Panc1 (cell line): ENCODE results near the gene ILDR2. TPM values are rescaled to one million over a fixed set of nuclear protein-coding genes. Genes with fewer than 3 reads are reported as not detected.

Source experiments
- ATAC-seq: fragments of 200-7000 bp; cut with Tn5 transposase; 2 replicates; pipeline ENCODE4 v1.9.1; 2020; ENCODE audit warnings: mild to moderate bottlenecking, moderate library complexity
- BruUV-seq: library from RNA; stranded (reverse); fragments of 400-500 nt; replicated peaks from 2 replicates; lab custom pipeline; 2021; lab: Mats Ljungman, UMichigan
- CTCF ChIA-PET: fragments of 300-600 bp; sonication (Branson Sonifier 250); formaldehyde crosslinking; loops from one replicate; lab custom pipeline; 2022; ENCODE audit warnings: antibody characterized with exemption; lab: Charles Lee
- POLR2A ChIA-PET: fragments of 300-600 bp; sonication (Branson Sonifier 250); formaldehyde crosslinking; loops from one replicate; lab custom pipeline; 2022; ENCODE audit warnings: antibody characterized with exemption; lab: Charles Lee
- DNase-seq: peaks from one replicate; pipeline ENCODE4 v3.0.0-alpha.2; 2010; ENCODE audit warnings: low read depth, low spot score
- H3K27ac ChIP-seq: 2 replicates; pipeline ENCODE4 v1.5.1; 2011; ENCODE audit warnings: mild to moderate bottlenecking, low read length, inconsistent platforms
- H3K27me3 ChIP-seq: fragments of 200-500 bp; sonication (Bioruptor generic); 2 replicates; pipeline ENCODE4 v1.6.0; 2014; ENCODE audit warnings: low read length, inconsistent platforms; ENCODE audit not compliant: control insufficient read depth, insufficient read depth
- H3K36me3 ChIP-seq: fragments of 200-500 bp; sonication (Bioruptor generic); 2 replicates; pipeline ENCODE4 v1.5.1; 2014; ENCODE audit warnings: inconsistent platforms, mild to moderate bottlenecking, low read length, moderate library complexity; ENCODE audit not compliant: control insufficient read depth, insufficient read depth
- H3K4me1 ChIP-seq: 2 replicates; pipeline ENCODE4 v1.5.1; 2011; ENCODE audit warnings: inconsistent platforms, mild to moderate bottlenecking, low read length, moderate library complexity; ENCODE audit not compliant: control insufficient read depth, insufficient read depth
- H3K4me3 ChIP-seq, 2 experiments: 2 replicates each; pipeline ENCODE4 v1.5.1; 2011 to 2012; ENCODE audit warnings: low read depth in 2 of 2, low read length in 2 of 2, mild to moderate bottlenecking in 2 of 2, inconsistent platforms in 1 of 2, moderate library complexity in 1 of 2
- H3K9me3 ChIP-seq: fragments of 200-500 bp; sonication (Bioruptor generic); 2 replicates; pipeline ENCODE4 v1.5.1; 2014; ENCODE audit warnings: low read depth, mild to moderate bottlenecking, inconsistent platforms, low read length, moderate library complexity; ENCODE audit not compliant: control insufficient read depth, insufficient read depth
- POLR2AphosphoS5 ChIP-seq: IDR thresholded peaks from 2 replicates; pipeline ENCODE4 v1.6.1; 2012; ENCODE audit warnings: mild to moderate bottlenecking, low read depth, low read length, moderate library complexity
- SIN3A ChIP-seq: IDR thresholded peaks from 2 replicates; pipeline ENCODE4 v1.6.1; 2012; ENCODE audit warnings: low read depth, mild to moderate bottlenecking, low read length, moderate library complexity, borderline replicate concordance; ENCODE audit not compliant: insufficient read depth
- TCF7L2 ChIP-seq: IDR thresholded peaks from 2 replicates; pipeline ENCODE4 v1.6.1; 2011; ENCODE audit warnings: mild to moderate bottlenecking, low read depth, low read length, inconsistent platforms
- in situ Hi-C: cut with HindIII; loops from 2 replicates; pipeline ENCODE4 v1.10.0; 2016; ENCODE audit warnings: low sequenced_read_pairs, low pct_unique_long_range_greater_than_20kb
- intact Hi-C: fragments of 100-400 bp; cut with micrococcal nuclease; formaldehyde crosslinking; loops from one replicate; pipeline ENCODE4 v1.10.0; 2022; ENCODE audit not compliant: unreplicated experiment
- total RNA-seq: library from RNA; stranded (reverse); gene quantifications from one replicate; pipeline ENCODE4 v1.2.1, GENCODE V29; 2021; ENCODE audit not compliant: unreplicated experiment
- TF ChIP-seq, protein P1 (sequence below), 2 experiments: IDR thresholded peaks; 2 replicates each; pipeline ENCODE4 v1.6.1; 2011 to 2012; ENCODE audit warnings: low read depth in 2 of 2, control low read depth in 1 of 2, low read length in 1 of 2, mild to moderate bottlenecking in 1 of 2, moderate library complexity in 1 of 2; ENCODE audit not compliant: insufficient read depth in 1 of 2
- TF ChIP-seq, protein P2 (sequence below): fragments of 450-650 bp; IDR thresholded peaks from 2 replicates; pipeline ENCODE4 v1.5.1; 2017; ENCODE audit warnings: mild to moderate bottlenecking

ILDR2 gene
- total RNA-seq, 1 experiment from 2014 or later = 0.08 TPM

DNA sequence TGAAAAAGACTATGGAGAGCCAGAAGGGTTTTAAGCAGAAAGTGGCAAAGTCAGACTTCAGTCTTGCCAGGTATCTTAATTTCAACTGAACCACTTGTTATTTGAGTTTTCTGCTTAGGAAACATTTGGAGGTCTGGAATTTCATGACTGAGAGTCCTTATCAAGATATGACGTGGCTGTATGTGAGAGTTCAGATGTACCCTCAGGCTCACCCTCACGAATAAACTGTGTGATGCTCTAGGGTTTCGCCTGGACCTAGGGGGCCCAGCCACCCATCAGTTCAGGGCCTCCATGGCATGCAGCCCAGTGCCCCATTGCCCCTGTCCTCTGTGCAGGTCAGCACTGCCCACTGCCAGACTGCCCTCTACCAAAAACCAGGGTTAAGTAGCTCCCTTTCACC is 68.7 kb downstream of the ILDR2 start:
- in situ Hi-C loops (no loop called here), intact Hi-C loops (no loop called here)
- BruUV-seq = no TSS peak
- ChIA-PET POLR2A (no interaction called here), CTCF (interaction anchor here (0.6 kb wide), 1 partner anchor 314 kb away, joined by 3 read pairs; no protein-coding TSS in a partner anchor)
- H3K4me1 ChIP-seq = no peaks in the 10 kb centered on the region
- no peaks in the 10 kb centered on the region for H3K36me3 ChIP-seq
- H3K27me3 ChIP-seq = peaks cover 5% of the 10 kb centered on the region; the same call in 1 of the 2 replicates
- TF ChIP-seq, protein P1, sequence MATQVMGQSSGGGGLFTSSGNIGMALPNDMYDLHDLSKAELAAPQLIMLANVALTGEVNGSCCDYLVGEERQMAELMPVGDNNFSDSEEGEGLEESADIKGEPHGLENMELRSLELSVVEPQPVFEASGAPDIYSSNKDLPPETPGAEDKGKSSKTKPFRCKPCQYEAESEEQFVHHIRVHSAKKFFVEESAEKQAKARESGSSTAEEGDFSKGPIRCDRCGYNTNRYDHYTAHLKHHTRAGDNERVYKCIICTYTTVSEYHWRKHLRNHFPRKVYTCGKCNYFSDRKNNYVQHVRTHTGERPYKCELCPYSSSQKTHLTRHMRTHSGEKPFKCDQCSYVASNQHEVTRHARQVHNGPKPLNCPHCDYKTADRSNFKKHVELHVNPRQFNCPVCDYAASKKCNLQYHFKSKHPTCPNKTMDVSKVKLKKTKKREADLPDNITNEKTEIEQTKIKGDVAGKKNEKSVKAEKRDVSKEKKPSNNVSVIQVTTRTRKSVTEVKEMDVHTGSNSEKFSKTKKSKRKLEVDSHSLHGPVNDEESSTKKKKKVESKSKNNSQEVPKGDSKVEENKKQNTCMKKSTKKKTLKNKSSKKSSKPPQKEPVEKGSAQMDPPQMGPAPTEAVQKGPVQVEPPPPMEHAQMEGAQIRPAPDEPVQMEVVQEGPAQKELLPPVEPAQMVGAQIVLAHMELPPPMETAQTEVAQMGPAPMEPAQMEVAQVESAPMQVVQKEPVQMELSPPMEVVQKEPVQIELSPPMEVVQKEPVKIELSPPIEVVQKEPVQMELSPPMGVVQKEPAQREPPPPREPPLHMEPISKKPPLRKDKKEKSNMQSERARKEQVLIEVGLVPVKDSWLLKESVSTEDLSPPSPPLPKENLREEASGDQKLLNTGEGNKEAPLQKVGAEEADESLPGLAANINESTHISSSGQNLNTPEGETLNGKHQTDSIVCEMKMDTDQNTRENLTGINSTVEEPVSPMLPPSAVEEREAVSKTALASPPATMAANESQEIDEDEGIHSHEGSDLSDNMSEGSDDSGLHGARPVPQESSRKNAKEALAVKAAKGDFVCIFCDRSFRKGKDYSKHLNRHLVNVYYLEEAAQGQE (IDR thresholded peaks at IDR 0.05; ENCODE audit: insufficient read depth in 1 of 2, low read depth in 2 of 2, low read length in 1 of 2) = no peak
- TF ChIP-seq, protein P2, sequence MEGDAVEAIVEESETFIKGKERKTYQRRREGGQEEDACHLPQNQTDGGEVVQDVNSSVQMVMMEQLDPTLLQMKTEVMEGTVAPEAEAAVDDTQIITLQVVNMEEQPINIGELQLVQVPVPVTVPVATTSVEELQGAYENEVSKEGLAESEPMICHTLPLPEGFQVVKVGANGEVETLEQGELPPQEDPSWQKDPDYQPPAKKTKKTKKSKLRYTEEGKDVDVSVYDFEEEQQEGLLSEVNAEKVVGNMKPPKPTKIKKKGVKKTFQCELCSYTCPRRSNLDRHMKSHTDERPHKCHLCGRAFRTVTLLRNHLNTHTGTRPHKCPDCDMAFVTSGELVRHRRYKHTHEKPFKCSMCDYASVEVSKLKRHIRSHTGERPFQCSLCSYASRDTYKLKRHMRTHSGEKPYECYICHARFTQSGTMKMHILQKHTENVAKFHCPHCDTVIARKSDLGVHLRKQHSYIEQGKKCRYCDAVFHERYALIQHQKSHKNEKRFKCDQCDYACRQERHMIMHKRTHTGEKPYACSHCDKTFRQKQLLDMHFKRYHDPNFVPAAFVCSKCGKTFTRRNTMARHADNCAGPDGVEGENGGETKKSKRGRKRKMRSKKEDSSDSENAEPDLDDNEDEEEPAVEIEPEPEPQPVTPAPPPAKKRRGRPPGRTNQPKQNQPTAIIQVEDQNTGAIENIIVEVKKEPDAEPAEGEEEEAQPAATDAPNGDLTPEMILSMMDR = no peak
- no peak for TF ChIP-seq TCF7L2
- DNase-seq = no peak
- no peak for ATAC-seq
- no peak overlapping the region for H3K27ac ChIP-seq
- peaks cover 7% of the 10 kb centered on the region; the same call in 1 of the 2 replicates for H3K9me3 ChIP-seq
- no peak overlapping the region for H3K4me3 ChIP-seq

DNA sequence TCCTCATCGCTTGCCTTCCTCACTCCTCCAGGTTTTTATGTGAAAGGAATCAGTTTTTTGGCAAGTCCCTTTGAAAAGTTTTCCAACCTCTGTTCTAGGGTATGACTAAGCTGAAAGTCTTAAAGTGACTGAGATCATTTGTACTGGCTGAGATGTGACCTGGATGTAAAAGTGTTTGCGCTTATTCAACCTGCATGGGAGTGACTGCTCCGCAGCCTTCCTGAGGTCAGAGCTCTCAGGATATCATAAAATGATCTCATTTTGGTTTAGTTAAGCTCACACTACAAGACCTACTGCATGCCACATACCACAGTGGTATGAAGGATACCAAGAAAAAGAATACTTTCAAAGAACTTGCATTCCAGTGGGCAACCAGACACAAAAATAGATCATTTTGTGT is 69.4 kb downstream of the ILDR2 start:
- CTCF ChIA-PET = no interaction called here
- in situ Hi-C loops (no loop called here), intact Hi-C loops (no loop called here)
- DNase-seq (no peak), ATAC-seq (no peak)
- H3K27me3 ChIP-seq = peaks cover 5% of the 10 kb centered on the region
- no peaks in the 10 kb centered on the region for H3K4me1 ChIP-seq
- TF ChIP-seq, protein P2 = no peak
- TF ChIP-seq SIN3A = no peak
- no peak for TF ChIP-seq POLR2AphosphoS5
- TF ChIP-seq, protein P1 (IDR thresholded peaks at IDR 0.05; ENCODE audit: insufficient read depth in 1 of 2, low read depth in 2 of 2, low read length in 1 of 2) = no peak
- TF ChIP-seq TCF7L2 = no peak
- H3K4me3 ChIP-seq = no peak overlapping the region
- peaks cover 1% of the 10 kb centered on the region; the same call in 1 of the 2 replicates for H3K9me3 ChIP-seq
- no TSS peak for BruUV-seq
- no peak overlapping the region for H3K27ac ChIP-seq
- no peaks in the 10 kb centered on the region for H3K36me3 ChIP-seq
- POLR2A ChIA-PET = no interaction called here
